GM20431 (cell line): ENCODE data around the gene CTXN1.
"Not testable (repeated sequence)": the region's sequence is repeated elsewhere in the genome, so short reads cannot be mapped to it uniquely, and the experiment has no call there.

Experiments
- in situ Hi-C: fragments of 300-500 bp; cut with MseI, MboI; formaldehyde crosslinking; loops from one replicate; pipeline ENCODE4 v1.15.0; 2020; ENCODE audit warnings: low sequenced_read_pairs; ENCODE audit not compliant: unreplicated experiment

Gene CTXN1

DNA sequence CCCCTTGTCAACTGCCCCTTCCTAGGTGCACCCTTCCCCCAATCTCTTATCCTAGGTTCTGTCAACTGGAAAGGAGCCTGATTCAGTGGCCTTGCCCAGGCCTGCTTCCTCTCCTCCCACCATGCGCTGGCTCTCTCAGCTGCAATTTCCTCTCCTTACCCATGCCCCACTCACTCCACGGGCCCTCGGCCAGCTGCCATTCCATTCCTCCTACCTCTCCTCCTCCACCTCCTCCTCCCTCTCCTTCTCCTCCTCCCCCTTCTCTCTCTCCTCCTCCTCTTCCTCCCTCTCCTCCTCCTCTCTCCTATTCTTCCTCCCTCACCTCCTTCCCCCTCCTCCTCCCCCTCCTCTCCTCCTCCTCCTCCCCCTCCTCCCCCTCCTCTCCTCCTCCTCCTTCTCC lies 27.1 kb upstream of the CTXN1 start:
- in situ Hi-C loops = no loop called here

DNA sequence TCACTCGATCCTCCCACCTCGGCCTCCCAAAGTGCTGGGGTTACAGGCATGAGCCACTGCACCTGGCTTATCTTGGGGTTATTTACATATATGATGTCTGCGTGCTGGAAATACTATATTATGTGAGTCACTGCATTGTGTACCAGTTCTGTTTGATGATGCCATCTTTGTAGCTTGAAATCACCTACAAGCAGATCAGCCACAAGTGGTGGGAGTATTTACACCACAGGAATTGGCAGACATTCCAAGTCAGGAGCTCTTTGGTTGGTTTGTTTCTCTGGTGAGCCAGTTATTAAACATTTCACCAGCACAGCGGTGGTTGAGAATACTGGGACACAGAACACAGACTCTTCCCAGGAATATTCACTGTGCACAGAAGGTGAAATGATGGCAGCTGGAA lies 22.0 kb upstream of the CTXN1 start:
- in situ Hi-C loops = no loop called here

DNA sequence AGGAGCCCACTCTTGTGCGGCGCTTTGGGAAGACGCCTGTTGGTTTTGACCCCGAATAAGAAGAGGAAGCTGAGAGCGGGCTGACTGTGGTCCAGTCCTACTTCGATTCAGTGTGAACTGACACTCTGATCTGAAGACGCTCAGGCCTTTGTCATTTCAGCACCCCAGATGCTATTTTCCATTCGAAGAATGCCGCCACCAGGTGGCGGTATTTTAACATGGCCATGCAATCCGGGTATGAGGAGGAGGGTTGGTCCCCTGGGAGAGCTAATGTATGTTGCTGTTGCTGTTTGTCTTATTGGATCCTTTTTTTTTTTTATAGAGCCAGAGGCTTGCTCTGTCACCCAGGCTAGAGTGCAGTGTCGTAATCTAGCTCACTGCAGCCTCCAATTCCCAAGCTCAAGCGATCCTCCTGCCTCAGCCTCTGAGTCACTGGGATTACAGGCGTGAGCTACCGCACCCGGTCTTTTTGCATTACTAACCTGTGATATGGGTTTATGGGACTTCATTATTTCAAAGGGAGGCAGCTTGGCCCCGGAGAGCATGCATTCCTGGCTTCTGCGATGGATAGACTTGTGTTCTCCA lies 18.3 kb upstream of the CTXN1 start:
- in situ Hi-C loops = no loop called here

DNA sequence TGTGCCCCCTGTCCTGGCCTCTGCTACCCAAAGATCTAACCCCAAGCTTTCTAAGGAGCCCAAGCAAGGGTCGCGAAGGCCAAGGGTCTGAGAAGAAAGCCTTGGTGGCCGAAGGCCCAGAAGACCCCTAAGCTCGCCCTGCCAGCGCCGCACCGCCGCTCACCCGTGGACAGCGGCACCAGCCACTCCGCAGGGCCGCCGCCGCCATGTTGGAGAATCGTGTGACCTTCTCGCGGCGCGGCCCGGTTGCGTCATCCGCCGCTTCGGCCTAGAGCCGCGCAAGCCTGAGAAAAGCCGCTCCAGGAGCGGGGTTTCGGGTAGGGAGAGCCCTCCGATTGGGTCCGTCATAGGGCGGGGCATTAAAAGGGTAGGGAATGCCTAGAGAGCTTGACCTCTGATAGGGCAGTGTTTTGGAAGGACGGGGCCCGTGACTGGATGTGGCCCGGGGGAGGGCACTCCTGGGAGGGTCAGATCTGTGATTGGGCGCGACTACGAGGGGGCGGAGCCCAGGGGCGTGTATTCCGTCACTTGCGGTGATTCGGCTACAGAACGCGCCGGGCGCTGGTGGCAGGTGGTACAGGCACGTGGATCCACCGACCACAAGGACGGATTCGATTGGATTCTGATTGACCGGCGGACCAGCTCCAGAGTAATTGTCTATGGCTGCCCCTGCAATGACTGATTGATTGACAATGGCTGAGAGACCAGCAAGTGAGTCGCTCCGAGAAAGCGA lies 17.7 kb upstream of the CTXN1 start, which contains the start of gene TIMM44:
TIMM44 (minus strand) TSS at position 223 of the 733 bp plus-strand sequence; CDS start at position 208, 15 bp downstream.
- in situ Hi-C loops = no loop called here

DNA sequence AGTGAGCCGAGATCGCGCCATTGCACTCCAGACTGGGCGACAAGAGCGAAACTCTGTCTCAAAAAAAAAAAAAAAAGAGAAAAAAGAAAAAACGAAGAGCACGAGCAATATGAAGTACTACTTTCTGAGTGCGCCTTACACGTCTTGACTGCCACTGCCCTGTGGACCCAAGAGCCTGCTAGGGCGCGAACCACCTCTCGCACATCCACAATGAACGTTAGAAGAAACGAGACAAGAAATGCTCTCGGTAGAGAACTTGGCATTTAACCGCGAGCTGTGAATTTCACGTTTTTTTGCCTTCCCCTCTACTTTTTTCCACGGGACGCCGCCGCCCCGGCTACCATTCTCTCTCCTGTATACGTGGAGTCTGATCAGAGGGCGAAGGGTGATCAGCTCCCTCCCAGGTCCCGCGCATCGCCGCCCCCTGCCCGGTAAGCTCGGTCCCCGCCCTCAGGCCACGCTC lies 17.1 kb upstream of the CTXN1 start:
- in situ Hi-C loops = no loop called here

DNA sequence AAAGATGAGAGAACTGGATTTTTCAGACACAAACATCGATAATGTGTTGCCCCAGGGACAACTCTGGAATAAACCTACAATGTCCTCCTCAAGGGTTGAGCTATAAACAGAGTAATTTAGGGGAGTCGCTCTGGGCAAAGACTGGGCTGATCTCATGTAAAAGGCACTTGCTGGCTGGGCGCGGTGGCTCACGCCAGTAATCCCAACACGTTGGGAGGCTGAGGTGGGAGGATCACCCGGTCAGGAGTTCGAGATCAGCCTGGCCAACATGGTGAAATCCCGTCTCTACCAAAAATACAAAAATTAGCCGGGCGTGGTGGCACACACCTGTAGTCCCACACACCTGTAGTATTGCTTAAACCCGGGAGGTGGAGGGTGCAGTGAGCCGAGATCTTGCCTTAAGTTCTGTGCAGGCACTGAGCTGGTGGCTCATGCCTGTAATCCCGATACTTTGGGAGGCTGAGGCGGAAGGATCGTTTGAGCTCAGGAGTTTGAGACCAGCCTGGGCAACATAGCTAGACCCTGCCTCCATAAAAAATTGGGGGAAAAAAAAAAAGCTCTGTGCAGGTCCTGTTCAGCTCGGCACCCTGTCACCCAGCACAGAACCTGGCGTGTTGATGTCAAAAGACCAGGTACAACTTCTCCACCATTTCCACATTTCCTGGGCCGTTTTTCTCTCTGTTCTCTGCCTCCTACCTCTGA lies 16.1 kb upstream of the CTXN1 start:
- in situ Hi-C loops = no loop called here

DNA sequence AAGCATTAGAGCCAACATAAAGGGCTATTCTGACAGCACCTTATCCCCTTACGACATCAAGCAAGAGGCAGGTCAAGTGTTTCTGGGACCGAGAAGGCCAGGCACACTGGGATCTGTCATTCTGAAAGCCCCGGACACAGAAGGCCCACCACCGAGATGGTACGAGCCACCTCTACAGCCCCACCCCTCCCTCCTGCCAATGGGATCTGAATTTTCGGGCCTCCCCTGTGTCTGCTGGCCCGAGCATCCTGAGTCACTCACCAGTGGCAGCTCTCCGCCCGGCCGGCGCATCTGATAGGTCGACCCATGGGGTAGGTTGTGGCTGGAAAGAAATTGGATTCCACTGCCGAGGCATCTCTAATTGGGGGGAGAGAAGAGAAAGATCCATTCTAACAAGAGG lies 14.9 kb upstream of the CTXN1 start:
- in situ Hi-C loops = no loop called here

DNA sequence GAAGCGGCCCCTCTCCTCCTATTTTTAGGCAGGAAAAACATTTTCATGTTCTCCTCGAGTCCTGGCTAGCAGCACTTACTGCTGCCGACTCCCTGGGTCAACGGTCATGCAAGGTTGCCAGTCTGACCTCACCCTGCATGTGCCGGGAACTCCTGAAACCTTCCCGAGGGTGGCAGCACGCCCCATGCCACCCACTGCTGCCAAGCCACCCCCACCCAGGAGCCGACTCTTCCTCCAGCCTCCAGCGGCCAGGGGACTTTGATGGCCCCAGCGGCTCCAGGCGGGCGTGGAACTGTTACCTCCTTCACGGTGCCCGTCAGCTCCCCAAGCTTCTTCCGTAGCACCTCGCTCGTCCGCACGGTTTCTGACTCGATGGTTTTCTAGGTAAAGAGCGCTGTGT lies 8.8 kb upstream of the CTXN1 start:
- in situ Hi-C loops = no loop called here

DNA sequence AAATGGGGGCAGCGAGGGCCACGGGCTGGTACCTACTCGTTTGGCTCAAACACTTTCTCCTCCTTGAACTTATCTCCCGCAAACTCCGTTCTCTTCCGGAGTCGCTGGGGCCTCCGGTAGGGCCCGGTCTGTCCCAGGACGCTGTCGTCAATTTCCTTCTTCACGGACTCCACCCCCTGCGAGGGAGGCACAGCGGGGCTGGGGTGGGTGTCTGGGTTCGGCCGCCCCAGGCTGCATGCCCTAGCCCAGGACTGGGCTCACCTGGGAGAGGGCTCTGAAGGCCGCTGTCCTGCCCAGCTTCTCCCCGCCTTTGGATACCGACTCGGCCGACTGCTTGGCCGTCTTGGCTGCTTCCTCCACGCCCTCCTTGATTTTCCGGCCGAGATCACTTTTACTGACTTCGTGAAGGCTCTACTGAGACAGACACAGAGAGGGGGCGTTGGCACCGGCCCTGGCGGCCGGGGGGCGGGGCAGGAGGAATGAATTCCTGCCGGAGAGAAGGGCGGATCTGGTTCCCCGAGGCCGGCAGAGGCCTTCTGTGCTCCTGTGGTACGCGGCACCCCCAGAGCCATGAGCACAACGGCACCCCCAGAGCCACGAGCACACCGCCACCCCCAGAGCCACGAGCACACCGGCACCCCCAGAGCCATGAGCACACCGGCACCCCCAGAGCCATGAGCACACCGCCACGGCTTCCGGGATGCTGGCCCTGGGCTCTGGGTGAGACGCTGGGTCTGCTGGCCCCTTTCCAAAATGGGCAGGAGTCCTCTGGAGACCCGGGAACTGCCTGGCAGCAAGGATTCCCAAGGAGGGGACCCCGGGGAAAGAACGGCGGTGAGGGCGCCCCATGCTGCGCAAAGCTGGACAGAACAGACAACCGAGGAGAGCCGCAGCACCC lies 8.1 kb upstream of the CTXN1 start:
- in situ Hi-C loops = no loop called here

DNA sequence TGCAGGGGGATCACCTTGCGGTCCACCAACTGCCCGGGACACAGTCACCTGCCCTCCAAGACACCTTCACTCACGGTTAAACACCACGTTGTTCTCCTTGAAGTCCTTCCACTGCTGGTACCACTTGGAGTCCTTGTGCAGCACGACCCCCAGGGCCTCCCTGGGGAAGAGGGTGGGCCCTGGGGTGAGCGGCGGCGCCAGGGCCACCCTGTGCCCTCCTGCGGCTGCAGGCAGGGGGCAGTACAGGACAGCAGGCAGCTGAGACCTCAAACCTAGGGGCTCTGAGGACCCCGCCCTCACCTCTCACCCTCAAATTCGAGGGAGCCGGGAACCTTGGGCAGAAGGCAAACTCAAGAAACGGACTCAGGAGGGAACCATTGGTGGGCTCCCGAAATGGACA lies 7.5 kb upstream of the CTXN1 start:
- in situ Hi-C loops = no loop called here

DNA sequence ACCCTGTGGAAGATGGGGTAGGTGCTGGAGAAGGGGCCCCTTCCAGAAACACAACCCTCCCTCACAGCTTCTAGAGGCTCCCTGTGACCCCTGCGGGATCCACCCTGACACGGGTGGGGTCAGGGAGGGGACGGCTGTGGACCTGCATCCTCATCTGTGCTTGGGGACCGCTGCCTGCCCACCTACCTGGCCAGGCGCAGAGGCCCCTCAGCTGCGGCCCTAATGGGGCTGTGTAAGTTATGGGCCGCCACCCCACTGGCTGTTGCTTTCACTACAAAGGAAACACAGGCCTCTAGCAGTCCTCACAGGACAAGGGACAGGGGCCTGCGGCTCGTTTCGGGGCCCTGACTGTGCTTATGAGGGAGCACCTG lies 7.0 kb upstream of the CTXN1 start:
- in situ Hi-C loops = no loop called here

DNA sequence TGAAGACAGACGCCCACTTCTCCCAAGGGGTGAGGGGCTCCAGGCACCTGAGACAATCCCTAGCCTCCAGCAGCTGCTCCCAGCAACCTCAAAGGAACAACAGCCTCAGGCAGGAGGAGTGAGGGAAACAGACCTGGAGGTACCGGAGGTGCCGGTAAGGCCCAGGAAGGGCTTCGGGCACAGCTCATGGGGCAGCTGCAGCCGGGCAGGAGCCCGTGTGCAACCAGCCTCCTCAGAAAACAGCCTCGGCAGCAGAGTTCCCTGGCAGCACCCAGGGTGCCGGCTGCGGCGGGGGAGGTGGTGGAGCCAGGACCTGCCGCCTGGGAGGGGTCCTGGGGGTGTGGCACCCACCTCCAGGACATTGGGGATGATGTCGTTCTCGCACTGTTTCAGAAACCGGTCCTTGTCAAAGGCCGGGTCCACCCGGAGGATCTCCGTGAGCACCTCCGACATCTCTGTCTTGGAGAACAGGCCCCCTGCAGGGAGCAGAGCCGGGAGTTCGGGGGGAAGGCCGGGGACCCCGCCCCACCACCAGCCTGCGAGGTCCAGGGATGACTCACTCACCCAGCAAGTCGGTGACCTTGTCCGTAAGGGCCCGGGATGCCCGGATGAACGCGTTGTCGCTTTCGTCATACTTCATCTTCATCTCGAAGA lies 6.5 kb upstream of the CTXN1 start:
- in situ Hi-C loops = no loop called here

DNA sequence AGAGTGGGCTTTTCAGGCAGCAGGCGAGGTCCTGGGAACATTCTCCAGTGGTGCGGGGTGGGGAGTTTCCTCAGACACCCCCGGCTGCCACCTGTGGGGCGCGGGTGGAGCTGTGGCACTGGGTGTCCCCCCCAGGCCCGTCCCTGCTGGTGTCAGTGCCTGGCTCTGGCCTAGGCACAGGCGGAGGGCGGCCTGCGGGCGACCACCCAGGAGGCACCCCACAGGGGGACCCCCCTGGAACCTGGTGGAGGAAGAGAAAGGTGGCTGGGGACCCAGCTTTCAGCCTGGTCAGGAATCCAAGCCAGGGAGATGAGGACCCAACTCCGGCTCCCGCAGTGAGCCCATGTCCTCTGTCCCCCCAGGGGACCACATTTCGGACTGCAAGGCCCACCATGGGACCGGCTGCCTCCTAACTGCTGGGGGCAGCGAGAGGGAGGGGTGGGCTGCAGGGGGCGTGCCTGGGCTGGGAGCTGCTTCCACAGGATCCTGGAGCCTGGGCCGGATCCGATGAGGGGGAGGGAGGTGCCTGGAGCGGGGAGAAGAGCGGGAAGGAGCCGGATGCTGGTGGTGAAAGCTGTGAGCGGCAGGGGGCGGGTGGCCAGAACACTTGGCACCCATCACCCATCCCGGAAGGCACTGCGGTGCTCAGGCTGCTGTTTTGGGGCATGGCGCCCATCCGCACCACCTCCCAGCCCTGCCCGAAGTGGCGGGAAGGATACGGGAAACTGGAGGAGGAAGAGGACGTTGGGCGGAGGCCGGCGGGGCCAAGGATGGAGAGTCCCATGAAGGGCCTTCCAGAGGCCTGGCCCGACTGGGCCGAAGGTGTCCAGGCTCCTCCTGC lies 5.5 kb upstream of the CTXN1 start:
- in situ Hi-C loops = no loop called here

DNA sequence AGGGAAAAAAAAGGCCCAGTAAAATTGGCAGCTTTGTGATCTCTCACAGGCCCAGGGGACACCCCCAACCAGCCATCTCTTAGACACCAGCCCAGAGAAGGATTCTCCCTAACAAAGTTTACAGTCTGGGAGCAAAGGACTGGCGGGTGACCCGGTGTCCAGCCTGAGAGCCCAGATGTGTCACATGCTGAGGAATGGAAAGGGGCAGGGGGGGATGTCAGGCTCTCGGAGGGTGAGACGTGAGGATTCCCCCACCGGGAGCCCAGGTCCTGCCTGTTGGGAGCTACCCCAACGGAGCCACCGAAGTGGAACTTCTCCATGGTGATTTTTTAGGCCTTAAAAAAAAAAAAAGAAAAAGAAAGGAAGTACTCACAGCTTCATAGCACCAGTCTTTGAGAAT lies 4.8 kb upstream of the CTXN1 start:
- in situ Hi-C loops = no loop called here

DNA sequence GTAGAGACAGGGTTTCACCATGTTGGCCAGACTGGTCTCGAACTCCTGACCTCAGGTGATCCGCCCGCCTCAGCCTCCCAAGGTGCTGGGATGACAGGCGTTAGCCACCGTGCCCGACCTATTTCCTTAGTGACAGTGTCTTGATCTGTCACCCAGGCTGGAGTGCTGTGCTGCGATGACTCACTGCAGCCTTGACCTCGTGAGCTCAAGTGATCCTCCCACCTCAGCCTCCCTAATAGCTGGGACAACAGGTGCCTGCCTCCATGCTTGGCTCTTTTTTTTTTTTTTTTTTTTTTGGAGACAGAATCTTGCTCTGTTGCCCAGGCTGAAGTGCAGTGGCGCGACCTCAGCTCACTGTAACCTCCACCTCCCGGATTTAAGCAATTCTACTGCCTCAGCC lies 4.1 kb upstream of the CTXN1 start:
- in situ Hi-C loops = not testable (repeated sequence)

DNA sequence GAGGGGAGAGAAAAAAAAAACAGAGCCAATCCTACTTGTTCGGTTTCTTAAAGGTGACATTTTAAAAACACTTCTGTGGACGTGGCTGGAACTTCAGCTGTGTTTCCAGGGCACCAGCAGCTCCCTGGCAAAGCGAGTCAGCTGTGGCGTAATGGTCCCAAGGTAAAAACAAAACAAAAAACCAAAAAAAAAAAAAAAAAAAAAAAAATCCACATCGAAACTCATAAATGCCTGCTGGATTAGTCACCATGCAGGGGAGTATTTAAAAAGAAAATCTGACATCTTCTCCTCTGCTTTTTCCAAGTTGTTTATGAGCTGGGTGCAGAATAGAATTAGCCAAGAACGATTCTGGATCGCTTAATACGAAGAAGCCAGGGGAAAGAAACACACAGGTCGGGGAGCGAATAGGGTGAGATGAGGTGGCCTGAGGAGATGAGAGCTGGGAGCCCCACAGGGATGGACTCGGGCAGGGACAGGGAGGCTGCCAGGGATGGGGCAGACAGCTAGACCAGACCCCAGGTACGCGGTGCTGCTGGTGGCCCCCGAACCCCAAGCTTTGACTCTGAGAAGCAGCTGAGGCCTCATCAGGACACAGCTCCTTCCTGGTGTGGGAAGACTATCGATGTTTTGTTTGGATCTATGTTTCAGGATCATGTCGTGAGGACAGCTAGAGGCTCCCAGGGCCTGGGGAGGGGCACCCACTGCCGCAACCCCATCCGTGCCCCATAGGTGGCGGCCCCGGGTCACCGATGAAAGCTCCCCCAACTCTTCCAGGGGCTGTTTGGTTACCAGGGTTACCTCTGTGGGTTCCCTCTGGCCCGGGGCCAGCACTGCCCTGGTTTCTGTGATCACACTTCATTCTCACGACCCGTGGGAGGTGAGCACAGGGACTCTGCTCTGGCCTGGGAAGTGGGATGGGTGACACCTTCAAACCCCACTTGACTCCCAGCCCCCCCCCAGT lies 3.1 kb upstream of the CTXN1 start:
- in situ Hi-C loops = no loop called here

DNA sequence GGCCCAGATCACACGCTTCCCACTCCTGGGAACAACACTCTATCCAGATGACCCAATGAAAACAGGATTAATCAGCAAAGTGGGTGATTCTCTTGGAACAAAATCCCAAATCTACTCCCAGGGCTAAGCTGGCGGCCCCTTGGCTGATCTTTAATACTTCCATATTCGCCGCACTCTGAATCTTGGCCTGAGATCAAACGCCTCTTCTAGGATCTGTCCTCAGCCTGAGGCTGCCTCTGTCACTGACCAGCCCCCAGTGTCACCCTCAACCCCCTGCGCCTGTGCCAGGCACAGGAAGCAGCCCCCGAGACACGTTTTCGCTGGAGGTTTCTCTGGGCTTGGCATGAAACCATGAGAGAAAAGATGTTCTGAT lies 2.4 kb upstream of the CTXN1 start:
- in situ Hi-C loops = no loop called here
